GM15510 (cell line): ENCODE measurements around the gene SLC43A1.

Source experiments
- POLR2A ChIP-seq: IDR thresholded peaks from 3 replicates; pipeline ENCODE4 v1.6.1; 2011; ENCODE audit warnings: borderline replicate concordance; ENCODE audit not compliant: insufficient read length; ENCODE audit errors: extremely low read depth

Gene SLC43A1

DNA sequence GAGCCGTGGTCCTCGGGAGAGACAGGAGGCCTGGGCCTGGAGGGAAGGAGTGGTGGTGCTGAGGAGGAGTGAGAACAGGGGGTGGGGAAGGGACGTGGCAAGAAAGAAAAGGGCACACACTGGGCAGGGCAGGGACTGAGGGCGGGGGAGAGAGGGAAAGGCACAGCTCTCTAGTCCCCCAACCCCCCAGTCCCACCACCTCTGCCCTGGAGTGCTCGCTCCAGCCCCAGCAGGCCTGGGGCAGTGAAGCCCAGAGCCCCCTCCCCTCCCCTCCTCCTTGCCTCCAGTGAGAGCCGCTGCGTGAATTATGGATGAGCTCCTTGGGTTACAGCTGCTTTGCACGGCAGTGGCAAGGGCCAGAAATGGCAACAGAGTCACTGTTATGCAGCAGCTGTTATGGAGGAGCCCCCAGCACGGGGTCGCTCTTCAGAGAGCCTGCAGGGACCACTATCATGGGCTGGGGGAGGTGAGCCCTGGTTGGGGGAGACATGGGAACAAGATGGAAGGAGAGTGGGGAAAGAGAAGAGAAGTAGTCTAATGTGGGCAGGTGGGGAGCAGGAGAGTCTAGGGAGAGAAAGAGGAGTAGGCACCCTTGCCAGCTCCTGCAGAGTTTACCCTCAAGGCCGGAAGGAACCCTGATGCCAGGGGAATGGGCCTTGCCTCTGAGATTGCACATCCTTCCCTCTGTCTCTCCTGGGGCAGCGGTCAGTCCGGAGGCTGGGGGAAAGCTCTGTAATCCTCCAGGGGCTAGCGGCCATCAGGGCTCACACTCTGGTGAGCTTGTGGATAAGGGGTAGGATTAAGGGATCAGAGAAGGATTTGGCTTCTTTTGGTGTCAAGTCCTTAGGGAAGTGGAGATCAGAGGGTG lies 51.6 kb downstream of the SLC43A1 start:
- TF ChIP-seq POLR2A: no peak

DNA sequence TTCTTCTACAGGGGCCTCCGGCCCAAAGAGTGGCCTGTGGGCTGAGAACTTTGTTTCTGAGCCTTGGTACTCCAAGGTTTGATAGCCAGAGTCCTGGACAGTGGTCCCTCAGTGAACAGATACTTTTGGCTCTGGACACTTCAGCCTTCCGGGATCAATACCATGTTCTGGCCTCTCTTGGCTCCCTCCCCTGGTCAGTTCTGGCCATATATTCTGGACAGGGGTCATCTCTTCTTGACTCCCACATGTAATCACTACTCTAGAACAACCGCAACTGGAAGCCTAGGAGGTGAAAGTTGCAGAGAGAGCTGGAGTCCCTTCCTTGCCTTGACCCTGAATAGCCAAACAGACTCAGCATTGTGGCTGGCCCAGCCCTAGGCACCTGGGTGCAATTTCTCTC lies 52.9 kb downstream of the SLC43A1 start:
- no peak for TF ChIP-seq POLR2A

- no peak for TF ChIP-seq POLR2A
These were observed 53.5 kb downstream of the SLC43A1 start for GRCh38 chr11:57461841-57462489.

DNA sequence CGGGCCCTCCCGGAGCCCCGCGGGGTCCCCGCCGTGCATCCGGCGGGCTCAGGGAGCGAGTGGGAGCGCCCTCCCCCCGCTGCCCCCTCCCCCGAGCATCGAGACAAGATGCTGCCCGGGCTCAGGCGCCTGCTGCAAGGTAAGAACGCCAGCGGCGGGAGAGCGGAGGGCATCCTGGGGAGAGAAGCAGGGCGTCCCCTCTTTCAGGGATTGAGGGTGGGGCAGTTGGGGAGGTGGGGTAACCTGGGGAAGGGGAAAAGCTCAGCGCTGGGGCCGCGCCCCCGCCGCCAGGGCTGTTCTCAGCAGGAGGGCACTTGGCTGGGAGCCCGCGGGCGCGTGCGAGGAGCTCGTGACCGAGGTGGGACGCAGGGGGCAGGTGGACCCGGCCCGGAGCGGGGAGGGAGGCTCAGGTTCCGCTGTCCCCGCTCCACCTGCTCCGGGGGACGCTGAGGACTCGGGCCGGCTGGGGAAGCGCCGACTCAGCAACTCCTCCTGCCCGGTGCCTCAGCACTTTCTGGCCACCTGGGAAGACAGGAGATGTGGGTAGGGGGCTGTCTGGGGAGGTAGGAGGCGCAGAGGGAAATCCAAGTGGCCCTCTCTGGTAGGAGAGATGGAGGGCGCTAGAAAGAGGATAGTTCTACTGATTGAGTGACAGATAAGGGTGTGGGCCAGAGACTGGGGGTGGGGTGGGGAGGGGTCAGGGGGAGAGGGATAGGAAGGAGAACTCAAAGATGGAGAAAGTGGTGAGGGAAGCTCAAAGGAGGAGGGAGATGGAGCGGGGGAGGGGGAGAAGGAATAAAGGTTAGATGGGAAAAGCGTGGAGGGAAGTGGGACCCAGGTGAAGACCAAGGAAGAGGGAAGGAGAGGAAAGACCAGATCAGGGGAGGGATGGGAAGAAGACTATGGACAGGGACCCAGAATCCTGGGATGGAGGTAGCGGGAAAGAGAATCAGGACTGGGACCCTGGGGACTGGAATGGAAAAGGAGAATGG lies 54.4 kb downstream of the SLC43A1 start:
- TF ChIP-seq POLR2A: no peak

- TF ChIP-seq POLR2A: no peak
These were observed 55.3 kb downstream of the SLC43A1 start, which contains the start of gene RTN4RL2 for GRCh38 chr11:57460022-57460757. Gene RTN4RL2 (plus strand): TSS chr11:57460528. CDS start chr11:57460866, 338 bp downstream.

DNA sequence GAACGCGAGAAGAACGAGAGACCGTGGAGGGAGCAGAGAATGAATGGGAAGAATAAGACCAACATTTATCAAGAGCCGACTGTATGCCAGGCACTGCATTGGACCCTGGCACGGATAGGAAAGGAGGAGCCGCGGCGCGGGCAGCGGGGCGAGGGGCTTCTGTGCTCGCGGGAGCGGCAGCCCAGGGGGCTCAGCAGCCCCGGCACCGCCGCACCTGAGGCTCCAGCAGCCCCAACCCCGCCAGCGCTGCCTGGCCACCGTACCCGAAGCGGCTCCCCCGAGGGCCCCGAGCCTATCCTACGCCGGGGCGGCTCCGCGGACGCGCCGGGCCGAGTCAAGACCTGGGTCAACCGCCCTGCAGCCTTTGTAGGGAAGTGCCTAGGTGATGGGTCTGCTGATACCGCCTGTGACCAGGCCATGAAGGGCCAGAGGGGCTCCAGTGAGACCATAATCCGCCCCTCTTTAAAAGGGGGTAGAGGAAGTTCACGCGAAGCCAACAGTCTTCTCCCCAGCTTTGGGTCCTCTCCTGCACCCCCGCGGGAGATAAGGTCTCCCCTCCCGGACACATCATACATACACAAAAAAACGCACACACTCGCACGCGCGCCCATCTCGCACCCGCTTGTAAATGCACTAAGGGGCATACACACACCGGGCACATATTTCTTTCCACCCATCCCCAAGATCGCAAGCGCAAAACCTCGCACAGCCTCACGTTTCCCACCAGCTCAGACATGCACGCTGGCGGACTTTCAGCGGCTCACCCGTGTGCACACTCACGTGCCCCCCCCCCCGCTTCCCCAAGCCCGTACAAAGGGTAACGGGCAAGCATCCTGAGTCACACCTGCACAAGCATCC lies 56.1 kb downstream of the SLC43A1 start:
- TF ChIP-seq POLR2A: no peak

DNA sequence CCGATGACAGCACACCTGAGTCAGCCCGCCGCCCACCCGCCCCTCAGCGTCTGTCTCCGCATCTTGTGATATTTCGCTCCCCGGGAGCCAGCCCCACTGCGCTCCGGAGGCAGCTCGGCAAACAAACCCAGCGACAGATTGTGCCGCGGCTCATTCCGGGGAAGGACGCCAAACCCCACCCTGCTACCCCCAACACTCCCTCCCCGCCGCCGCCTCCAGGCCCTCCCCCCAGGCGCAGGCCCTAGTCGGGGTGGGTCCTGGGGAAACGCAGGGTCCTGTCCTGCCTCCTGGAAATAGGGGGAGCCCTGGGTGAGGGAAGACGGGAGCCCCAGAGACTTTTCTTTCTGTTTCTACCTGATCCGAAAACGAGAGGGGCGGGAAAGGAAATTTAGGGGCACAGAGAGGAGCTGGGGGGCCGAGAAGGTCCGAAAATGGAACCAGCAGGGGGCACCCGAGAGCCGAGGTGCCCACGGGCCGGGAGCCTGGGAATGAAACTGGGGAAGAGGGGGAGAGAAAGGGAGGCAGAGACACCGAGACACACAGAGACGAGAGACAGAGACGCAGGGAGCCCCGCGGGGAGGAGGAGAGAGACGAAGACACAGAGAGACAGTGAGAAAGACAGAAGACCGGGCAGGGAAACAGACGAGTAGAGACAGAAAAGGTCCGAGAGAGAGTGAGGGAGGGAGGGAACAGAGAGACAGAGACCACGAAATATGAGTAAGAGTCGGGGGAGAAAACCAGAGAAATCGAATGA lies 56.9 kb downstream of the SLC43A1 start:
- no peak for TF ChIP-seq POLR2A

DNA sequence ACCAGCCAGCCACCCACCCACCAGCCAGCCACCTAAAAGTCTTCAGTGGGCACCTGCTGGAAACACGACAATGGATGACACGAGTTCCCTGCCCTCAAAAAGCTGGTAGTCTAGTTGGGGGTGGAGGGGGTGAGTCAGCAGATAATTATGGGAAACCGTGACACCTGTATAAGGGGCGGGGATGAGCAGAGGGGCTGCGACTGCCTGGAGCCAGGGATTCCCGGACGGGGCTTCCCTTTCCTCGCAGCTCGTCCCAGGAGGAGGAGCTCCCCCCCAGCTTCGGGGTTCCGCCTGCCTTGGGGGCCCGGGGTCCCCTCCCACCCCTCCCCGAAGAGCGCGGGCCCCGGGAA lies 57.5 kb downstream of the SLC43A1 start:
- TF ChIP-seq POLR2A: no peak

- no peak for TF ChIP-seq POLR2A
These were observed 57.9 kb downstream of the SLC43A1 start for GRCh38 chr11:57457643-57458023.

DNA sequence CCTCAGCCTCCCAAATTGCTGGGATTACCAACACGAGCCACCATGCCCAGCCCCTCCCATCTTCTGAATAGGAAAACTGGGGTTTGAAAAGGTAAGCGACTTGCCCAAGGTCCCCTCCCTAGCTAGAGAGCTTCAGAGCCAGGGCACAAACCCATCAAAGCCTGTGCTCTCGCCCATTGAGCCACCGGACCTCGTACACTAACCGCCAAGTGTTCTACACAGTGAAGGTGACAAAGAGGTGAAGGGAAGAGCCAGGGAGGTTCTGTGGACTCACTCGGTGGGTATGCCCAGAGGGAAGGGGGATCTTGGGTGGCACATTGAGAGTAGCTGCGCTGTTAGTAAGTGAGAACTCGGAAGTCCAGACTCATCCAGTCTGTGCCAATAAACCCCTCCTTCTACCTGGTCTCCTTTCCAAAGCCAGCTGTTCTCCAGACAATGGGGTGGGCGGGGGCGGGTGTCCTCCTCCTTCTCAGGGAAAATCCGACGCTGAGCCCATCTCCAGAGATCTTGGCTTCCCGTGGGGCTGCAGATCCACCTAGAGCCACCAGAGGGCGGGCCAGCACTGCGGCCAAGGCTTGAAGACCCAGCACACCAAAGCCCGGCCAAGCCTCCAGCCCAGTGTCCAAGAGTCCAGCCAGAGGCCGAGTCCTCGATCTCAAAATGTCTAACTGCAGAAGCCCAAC lies 58.4 kb downstream of the SLC43A1 start:
- TF ChIP-seq POLR2A: no peak

DNA sequence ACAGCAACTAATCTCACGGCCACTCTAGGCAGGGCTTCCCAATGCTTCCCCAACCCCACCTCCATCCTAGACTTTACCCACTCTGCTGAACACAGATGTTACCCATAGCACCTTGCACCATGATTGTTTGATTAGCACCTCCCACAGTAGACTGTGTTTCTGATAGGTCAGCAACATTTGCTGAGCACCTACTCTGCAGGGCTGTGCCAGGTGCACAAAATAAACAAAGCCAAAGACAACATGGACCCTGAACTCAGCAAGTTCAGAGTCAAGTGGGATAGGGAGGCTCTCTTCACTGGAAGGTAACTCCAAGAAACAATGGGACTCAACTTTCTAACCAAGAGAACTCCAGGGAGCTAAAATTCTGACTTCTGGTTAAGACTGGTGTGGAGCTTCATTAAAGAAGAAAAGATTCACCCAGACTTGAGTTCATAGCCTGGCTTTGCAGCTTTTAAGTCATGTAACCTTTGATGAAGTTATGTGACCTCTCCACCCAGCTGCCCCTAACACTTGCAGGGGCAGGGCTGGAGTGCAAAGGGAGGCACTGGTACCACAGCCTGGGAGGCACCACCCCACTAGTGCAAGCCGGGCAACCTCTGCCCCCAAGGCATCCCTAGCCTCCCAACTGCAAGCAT lies 61.8 kb downstream of the SLC43A1 start:
- no peak for TF ChIP-seq POLR2A

DNA sequence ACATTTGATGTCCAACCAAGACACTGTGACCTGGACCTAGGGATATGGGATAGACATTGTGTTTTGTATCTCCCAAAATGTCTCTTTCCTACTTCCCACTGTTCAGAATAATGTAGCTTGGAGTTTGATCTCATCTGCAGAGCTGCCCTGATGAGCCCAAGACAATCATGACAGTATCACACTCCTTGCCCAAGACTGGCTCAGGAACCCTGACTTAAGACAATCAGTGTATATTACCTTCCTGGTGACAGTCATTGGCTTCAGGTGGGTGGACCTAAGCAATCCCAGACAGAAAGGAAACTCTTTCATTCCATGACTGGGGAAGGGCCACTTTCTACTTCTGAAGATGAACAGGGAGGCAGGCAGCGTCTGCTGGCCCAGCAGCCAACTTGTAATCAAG lies 69.4 kb downstream of the SLC43A1 start:
- TF ChIP-seq POLR2A: no peak
